ENCODE data around the gene ADORA1. TPM values are rescaled to one million over a fixed set of nuclear protein-coding genes. Genes with fewer than 3 reads are reported as not detected.

Gene ADORA1
- total RNA-seq, 1 donor from 2014 or later = 7.3 TPM

DNA sequence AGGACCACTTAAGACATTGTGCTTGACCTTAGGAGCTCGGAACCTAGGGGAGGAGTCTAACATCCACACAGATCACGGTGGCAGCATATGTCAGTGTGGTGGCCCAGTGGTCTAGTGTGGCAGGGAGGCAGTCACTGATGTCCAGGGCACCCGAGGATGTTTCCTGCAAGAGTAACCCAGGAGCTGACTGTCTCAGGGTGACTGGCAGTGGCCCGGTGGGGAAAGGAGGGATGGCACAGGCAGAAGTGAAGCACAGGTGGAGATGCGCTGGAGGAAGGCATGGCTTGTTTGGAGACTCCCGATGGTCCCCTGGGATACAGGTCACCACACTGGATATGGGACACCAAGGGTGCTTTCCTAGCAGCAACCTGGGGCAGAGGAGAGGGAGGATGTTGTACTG, 85.6 kb downstream of the ADORA1 start:
- no peak for DNase-seq (ENCODE audit: low spot score)

DNA sequence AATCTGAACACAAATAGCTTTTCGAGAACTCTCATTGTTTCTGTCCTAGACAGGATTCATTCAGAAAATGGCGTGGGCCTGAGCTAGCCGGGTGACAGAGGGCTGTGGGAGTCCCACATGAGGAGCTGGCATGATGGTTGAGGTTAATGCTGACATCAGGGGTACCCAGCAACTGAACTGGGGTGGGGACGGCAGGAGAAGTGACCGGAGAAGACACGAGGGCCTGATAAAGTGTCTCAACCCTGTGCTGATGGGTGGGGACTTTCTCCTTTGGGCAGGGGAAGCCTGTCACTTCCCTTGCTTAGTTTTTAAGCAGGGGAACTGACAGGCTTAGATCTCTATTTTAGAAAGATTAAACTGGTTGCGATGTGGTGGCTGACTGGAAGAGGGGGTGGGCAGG, 87.3 kb downstream of the ADORA1 start:
- no peak for DNase-seq (ENCODE audit: low spot score)

DNA sequence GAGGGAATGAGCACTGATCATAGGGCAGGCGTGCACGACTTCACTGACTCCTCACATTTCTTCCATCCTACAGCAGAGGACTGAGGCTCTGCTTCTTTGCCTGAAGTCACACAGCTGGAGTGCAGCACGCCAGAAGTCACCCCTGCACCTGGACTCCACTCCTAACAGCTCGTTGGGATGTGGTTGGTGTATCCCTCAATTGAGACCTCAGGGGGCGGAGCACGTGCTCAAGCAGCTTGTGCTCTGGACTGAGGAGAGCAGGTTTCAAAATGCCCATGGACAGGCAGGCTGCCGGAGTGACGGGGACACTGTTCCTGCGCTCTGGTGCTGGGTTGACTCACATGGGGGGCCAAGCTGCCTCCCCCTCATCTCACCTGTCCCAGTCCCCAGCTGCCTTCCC, 88.0 kb downstream of the ADORA1 start:
- DNase-seq (ENCODE audit: low spot score) = no peak

DNA sequence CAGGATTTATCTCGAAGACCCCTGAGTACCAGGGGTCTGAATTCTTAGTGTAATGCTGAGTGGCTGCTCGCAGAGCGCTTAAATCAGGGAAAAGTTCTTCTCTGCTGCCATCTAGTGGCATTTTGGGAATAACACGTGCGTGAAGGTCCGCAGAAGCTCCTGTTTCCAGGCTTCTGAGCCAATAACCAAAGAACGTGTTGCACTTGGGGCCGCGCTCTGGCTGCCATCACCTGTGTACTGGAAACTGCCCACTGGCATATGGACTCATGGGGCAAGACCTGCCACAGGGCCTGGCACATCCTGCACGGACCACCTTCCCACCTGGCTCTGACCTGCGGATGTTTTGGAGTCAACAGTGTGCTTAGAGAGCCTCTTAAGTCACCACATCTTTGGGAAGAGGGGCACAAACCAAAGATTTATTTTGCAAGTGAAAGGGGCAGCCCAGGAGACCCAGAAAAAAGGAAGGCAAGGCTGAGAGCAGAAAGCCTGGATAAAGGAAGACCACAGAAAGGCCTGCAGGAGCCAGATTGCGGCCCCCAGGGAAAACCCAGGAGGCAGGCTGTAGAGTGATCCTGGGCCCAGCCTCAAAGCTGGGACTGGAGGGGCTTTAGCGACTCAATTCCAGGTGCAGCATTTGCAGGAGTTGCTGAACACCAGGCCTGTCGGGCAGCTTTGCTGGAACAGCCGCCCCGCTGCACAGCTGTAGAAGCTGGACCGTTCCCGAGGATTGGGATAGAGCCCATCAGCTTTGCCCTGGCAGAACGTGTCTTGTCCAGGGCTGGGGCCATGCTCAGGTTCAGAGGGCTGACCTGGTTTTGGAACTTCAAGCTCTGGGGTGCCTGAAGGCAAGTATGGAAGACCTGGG, 89.0 kb downstream of the ADORA1 start:
- DNase-seq (ENCODE audit: low spot score) = peak; percentile 72

Other genes starting within 250 kb of the ADORA1 start
- gene RABIF, start 238.6 kb upstream of the ADORA1 start, total RNA-seq = 11.0 TPM
- 26.8 TPM for gene KLHL12, start 200.5 kb upstream of the ADORA1 start, total RNA-seq
- 80.4 TPM for gene ADIPOR1, start 169.4 kb upstream of the ADORA1 start, total RNA-seq
- gene CYB5R1, start 160.5 kb upstream of the ADORA1 start, total RNA-seq = 78.3 TPM
- 46.3 TPM for gene TMEM183A, start 120.4 kb upstream of the ADORA1 start, total RNA-seq
- gene PPFIA4, start 101.2 kb upstream of the ADORA1 start, total RNA-seq = 7.0 TPM
- not detected for gene MYOG, start 41.7 kb upstream of the ADORA1 start, total RNA-seq
- gene MYBPH, start 48.1 kb downstream of the ADORA1 start, total RNA-seq = not detected
- gene CHI3L1, start 59.0 kb downstream of the ADORA1 start, total RNA-seq = 0.40 TPM
- gene CHIT1, start 101.9 kb downstream of the ADORA1 start, total RNA-seq = 0.06 TPM
- gene BTG2, start 177.8 kb downstream of the ADORA1 start, total RNA-seq = 111 TPM
- 272 TPM for gene FMOD, start 223.4 kb downstream of the ADORA1 start, total RNA-seq

Data from mucosa of gallbladder (tissue), 1 donor.